T follicular helper cell (primary cell): ENCODE results near the gene CCT4.
"Not testable (repeated sequence)": the region's sequence is repeated elsewhere in the genome, so short reads cannot be mapped to it uniquely, and the experiment has no call there.

Source experiments
- DNase-seq: peaks from one replicate; pipeline ENCODE4 v3.0.0-alpha.2; 2020; ENCODE audit warnings: low read depth
- total RNA-seq, 2 experiments: gene quantifications; one replicate each; lab custom pipeline; 2026; lab: John Stamatoyannopoulos, UW

The CCT4 gene, protein sequence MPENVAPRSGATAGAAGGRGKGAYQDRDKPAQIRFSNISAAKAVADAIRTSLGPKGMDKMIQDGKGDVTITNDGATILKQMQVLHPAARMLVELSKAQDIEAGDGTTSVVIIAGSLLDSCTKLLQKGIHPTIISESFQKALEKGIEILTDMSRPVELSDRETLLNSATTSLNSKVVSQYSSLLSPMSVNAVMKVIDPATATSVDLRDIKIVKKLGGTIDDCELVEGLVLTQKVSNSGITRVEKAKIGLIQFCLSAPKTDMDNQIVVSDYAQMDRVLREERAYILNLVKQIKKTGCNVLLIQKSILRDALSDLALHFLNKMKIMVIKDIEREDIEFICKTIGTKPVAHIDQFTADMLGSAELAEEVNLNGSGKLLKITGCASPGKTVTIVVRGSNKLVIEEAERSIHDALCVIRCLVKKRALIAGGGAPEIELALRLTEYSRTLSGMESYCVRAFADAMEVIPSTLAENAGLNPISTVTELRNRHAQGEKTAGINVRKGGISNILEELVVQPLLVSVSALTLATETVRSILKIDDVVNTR
- total RNA-seq: 205 to 692 reads per million in 2 experiments

DNA sequence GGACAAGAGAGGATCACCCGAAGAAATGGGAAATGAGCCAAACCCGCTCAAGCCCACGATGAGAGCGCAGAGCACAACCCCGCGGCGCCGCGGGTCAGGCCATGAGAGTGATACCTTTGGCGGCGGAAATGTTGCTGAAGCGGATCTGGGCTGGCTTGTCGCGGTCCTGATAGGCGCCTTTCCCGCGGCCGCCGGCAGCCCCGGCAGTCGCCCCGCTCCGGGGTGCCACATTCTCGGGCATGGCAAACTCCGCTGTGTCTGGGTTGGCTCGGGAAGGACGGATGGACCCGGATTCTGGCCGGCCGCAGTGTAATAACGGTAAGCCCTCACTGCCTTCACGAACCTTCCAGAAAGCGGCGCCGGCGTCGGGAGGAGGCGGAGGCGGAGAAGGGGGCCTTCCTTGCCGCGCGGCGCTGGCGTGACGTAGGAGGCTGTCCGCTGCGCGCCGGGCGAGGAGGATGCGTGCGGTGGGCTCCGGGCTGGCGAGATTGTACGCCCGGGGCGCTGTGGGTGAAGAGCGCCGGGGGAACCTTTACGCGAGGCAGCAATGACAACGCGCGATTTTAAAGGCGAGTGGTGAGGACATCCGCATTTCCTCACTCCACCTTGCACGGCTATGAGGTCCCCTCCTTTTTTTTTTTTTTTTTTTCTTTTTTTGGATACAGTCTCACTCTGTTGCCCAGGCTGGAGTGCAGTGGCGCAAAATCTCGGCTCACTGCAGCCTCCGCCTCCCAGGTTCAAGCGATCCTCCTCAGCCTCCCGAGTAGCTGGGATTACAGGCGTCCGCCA, at the start of gene CCT4:
TSS of gene CCT4 (minus strand) at position 390 of the 789 bp plus-strand sequence. CDS start at position 241, 149 bp downstream.
- DNase-seq: peak; percentile 81

DNA sequence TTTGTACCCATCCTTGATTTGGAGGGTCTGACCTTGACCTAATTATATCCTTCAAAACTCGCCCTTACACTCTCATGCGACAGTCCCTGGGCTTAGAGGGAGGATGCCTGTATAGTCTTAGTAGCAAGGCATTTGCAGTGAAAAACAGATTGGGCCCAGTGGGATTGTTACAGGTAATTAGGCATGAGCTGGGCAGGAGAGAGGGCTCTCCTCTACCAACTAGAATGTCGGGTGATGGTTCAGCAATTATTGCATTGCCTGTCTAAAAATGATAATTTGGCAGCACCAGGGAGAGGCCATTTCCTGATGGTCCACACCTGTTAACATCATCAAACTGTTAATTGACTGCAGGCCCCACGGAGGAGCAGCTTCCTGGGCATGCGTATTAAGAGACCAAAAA, 49.4 kb upstream of the CCT4 start:
- DNase-seq: no peak

DNA sequence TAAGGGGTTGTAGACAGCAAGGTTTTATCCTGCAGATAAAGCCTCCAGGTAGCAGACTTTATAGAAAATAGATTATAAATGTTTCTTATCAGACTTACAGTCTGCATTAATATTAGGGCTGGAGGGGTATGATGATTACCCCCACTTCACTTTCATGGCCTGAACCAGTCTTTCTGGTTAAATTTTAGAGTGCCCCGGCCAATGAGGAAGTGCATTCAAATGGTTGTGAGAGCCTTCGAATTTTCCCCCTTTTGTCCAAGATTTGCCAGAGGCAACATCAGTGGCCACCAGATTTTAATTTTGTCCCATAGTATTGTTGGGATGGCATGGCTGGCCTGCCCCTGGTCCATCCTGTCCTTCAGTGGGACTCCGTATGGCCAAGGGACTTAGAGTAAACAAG, 48.6 kb upstream of the CCT4 start:
- DNase-seq: no peak

DNA sequence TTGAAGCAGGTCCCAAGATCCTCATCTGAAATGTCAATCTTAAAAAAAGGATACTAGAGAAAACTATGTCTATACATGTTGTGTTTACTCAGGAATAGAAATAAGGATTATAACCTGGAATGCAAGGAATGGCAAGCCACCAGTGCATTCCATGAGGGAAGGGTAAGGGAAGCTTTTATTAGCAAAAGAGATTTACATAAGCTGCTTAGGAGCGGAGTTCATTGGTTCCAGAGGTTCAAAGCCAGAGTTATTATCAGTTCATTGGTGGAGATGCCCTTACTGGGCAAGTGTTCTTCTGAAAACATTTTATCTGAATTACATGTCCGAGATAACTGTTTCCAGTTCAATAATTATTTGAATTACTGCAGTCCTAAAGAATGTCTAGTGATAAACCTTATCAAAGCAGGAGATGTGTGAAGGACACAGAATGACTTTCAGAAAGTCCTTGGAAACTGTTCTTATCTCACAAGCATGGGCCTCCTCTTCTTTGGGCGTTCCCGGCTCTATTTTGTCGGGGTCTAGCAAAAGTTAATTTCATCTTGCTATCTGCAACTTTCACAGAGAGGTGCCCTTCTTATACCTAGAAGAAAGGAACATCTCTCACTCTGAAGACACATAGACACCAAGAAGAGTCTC, 40.5 kb upstream of the CCT4 start:
- DNase-seq: no peak

DNA sequence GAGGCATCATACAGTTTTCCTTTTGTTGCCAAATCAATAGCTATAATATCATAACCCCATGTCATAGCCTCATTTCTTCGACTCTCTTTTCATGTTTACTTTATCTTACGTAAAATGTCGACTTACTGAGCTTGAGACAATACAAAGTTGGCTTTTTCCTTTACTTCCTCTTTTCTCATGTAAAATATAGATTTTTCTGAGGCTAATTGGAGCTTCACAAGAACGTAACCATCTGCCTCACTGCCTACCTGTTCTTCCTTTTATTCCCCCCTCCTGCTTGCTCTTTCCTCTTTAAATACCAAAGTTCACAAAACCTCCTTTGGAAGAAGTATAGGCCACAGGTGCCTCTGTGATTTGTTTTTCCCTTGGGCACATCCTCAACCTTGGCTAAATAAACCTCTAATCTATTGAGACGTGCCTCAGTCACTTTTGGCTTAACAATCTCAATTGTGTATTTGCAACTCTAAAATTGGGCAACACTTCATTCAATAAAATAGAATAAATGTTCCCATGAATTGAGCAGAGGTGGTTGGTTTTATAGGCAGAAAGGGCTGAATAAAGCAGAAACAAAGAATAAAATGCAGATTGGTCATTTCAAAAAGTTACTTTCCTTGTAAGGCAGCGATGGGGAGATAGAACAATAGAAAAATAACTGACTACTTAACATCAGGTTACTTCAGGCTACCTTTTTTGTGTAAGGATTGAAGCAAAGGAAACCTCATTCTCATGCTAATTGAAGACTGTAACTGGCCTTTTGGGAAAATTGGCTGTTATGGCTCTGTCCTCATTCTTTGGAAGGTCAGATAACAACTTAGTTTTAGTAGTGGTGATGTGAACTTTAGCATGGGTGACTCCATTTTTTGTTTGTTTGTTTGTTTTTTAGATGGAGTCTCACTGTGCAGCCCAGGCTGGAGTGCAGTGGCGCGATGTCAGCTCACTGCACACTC, 38.3 kb upstream of the CCT4 start:
- no peak for DNase-seq

DNA sequence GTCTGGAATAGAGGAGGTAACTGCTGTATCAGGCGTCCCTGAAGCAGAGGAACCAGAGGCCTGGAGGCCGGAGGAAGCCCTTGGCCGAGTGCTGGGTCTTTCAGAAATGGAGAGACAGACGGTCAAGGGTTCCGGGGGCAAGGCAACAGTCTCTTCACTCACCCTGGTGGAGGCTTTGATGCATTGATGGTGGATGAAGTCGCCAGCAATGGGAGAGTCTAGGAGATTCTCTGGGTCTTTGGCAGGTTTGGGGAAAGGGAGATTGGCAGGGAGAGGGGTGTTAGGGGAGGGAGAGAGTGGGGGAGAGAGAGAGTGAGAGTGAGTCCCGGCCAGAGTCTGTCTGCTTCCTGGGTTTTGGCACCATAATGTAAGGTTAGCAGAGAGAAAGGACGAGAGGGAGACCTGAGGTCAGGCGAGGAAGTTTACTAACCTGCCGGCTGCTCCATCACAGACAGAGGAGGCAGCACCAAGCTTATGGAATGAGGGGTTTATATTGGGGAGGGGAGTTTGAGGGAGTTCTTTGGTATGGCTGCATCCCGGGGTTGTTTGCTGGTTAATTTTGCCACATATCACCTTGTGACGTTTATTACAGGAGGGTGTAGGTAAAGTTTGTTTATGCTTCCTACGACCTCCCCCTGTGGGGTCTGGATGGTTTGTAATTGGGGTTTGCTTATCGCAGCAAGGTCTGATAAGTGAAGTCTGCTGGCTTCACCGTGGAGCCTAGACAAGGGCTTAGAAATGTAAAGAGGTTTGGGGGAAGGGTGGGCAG, 36.6 kb upstream of the CCT4 start:
- DNase-seq: no peak

DNA sequence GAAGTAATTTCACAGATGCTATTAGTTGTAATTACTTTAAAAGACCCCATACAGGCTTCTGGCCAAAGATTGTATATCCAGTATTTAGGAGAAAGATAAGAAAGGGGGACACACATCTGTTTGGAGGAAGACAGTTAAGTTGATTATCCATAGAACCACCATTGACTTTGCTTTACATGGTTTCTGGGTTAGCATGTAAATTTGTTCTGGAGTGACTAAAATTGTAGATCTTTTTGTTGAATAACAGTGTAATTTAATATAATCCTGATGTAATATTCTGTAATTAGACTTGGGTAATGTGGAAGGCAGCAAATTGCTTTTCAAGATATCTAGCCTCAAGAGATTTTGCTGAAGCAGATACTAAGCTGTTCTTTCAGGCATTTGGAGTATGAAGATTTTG, 34.3 kb upstream of the CCT4 start:
- no peak for DNase-seq

DNA sequence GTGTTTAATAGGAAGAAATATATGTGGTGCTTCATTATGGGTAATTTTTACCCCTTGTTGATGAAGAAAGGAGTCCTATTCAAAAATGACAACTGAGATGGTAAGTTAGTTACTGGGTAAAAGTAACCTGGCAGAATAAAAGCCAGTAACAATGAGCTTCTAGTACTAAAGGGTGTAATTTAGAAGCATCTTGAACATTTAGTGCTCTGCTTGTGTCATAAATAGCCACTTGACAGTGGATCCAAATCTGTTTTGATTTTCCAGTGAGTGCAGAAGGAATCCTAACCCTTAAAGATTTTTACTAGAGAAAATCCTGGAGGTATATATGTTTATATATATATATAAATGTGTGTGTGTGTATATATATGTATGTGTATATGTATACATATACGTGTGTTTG, 32.1 kb upstream of the CCT4 start:
- DNase-seq: no peak

DNA sequence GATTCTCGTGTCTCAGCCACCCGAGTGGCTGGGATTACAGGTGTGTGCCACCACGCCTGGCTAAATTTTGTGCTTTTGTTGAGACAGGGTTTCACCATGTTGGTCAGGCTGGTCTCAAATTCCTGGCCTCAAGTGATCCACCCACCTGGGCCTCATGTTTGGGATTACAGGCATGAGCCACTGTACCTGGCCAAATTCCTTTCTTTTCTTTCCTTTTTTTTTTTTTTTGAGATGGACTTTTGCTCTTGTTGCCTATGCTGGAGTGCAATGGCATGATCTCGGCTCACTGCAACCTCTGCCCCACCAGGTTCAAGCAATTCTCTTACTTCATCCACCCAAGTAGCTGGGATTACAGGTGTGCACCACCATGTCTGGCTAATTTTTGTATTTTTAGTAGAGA, 26.3 kb upstream of the CCT4 start:
- not testable (repeated sequence) for DNase-seq

DNA sequence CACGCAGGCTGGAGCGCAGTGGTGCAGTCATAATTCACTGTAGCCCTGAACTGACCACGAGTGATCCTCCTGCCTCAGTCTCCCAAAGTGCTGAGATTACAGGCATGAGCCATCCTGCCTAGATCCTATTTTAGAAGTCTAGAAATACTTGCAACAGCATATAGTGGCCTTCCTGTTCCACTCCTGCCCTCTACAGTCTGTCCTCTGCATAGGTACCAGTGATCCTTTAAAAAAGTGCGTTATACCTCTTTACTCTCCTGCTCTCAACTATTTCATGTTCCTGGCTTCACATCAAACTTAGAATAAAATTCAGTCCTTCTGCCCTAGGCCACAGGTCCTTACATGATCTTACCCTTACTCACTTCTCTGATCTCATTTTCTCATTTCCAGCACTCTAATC, 23.1 kb upstream of the CCT4 start:
- DNase-seq: no peak

DNA sequence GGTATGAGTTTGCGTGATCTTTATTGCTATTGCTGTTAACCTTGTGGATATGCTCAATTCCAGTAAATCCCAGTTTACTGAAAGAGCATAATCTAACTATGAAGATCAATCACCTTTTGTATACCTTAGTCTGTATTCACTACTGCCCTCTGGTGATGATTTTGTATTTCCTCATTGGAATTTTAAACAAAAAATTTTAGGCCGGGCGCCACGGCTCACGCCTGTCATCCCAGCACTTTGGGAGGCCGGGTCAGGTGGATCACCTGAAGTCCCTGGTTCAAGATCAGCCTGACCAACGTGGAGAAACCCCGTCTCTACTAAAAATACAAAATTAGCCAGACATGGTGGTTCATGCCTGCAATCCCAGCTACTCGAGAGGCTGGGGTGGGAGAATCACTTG, 22.1 kb upstream of the CCT4 start:
- DNase-seq: no peak

DNA sequence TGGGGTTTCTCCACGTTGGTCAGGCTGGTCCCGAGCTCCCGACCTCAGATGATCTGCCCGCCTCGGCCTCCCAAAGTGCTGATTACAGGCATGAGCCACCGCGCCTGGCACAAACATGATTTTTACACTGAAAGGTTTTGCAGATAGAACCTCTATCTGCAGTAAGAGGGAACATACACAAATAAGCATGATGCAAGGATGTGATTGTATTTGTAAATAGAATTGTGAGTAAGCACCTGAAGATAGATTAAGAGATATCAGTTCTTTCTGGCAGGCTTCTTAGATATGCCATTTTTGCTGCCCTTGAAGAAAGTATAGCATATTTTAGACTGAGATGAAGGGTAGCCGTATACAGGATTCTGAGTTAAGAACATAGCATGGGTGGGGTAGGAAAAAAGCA, 20.7 kb upstream of the CCT4 start:
- no peak for DNase-seq

DNA sequence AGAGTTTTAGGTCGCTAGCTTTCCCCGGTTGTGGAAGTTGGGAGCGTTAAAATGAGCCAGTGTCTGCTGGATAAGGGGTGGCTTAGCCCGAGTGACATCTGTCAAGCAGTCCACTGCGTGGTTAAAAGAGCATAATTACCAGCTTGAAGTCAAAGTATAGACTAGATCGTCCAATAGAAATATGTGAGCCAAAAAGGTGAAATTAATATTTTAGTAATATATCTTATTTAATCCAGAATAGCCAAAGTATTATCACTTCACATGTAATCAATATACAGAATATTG, 17.7 kb upstream of the CCT4 start:
- no peak for DNase-seq

DNA sequence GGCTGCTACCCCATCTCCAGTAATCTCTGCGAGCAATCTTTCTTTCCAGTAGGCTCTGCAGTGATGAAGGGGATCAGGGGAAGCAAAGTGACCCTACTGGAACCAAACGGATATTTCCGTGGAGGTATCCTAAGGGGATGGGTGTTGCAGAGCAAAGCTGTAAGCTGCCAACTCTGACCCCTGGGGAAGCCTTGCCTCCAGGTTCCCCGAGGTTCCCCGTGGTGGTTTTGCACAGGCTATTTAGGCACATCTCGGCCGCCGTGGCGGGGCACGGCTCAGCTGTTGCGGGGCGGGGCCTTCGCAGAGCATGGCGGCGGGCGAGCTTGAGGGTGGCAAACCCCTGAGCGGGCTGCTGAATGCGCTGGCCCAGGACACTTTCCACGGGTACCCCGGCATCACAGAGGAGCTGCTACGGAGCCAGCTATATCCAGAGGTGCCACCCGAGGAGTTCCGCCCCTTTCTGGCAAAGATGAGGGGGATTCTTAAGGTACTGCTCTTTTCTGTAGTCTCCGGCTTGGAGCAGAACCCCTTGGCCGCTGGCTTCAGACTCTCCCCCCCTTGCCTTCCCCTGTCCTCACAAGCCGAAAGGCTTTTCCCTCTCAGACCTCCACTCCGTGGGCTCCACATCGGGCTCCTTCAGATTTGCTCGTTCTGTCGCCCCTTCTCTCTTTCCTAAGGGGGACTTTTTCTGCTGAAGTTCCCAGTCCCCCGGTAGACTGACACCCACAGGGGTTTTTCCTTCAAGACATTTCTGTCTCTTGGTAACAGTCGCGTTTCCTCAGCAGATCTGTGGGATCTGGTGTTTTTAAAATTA, 17.1 kb upstream of the CCT4 start, which contains the start of gene COMMD1:
TSS of gene COMMD1 (plus strand) at position 303 of the 814 bp plus-strand sequence. CDS start at position 308, 5 bp downstream.
- peak; percentile 66 for DNase-seq

DNA sequence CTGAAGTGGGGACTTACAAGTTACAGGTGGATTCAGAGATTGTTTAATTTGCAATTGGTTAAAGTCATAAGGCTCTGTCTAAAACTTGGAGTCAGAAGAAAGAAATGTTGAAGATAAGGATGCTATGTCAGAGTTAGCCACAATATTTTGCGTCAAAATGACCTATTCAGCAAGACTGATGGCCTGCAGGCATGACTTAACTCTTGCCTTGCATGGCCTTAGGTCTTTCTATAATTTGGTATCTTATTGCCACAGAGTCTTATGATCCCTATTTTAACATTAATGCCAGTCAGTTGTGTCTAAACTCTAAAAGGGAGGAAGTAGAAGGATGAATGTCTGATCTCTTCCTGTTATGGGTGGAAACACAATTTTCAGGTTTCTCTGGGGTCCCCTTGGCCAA, 11.8 kb upstream of the CCT4 start:
- DNase-seq: no peak

DNA sequence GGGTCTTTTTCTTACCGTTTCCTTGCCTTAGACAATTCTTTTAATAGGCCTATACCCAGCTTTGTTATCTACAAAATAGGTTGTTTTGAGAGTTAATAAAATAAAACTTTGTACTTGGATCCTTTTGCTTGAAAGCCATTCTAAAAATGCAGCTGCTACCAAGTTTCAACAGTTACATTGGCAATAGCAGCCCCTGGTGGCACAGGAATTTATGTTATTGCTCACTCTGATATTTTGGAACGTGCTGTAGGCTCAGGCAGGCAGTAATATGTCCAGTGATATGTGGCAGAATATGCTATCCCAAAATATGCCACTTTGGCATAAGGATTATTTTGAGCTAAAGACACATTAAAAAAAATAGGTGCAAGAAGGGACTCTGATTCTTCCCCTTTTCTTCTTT, 10.4 kb upstream of the CCT4 start:
- no peak for DNase-seq

DNA sequence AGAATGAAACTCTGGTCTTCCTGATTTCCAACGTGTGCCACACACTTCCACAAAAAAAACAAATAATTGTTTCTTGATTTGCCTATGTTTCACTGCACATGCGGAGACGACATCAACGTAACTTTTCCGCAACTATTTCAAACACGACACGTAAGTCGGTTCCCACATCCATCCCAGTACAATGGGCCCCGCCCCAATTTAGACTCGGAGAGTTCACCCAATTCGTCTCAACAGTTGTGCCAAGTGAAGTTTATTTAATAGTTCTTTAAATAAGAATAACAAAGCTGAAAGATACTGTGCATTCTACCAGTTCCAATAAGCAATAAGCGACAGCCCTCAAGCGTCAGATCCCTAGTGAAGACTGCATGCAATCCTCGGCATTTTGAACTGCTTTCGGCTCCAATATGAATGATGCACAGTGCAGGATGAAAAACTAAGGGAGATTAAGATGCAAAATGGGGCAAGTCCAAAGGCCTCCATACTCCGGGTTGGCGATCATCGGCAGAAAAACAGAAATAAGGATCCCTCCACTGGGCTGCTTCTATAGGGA, 664 bp downstream of the CCT4 start:
- DNase-seq: no peak

DNA sequence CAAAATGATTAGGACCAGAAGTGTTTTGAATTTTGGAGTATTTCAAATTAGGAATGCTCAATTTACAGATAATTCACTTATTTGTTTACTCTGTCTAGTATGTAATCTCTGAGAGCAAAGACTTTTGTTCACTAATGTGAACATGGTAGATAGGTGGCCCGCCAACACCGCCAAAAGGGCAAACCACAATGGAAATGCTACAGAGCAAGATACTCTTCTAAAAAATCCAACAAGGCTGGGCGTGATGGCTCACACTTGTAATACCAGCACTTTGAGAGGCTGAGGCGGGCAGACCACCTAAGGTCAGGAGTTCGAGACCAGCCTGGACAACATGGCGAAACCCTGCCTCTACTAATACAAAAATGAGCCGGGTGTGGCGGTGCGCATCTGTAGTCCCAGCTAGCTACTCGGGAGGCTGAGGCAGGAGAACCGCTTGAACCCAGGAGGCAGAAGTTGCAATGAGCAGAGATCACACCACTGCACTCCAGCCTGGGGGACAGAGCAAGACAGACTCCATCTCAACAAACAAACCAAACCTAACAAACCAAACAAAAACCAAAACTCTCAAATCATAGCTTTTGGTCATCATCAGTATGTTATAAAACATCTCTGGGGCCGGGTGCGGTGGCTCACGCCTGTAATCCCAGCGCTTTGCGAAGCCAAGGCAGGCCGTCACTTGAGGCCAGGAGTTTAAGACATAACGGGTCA, 2.4 kb downstream of the CCT4 start:
- no peak for DNase-seq

DNA sequence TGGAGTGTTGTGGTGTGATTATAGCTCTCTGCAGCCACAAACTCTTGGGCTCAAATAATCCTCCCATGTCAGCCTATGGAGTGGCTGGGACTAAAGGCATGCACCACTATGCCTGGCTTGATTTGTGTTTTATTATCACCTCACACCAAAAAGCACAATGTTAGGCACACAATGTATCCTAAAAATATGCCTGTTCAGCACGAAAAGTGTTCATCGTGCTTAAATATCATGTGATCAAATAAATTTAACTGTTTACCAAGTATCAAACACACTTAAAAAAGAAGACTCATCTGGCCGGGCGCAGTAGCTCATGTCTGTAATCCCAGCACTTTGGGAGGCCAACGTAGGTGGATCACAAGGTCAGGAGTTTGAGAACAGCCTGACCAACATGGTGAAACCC, 5.6 kb downstream of the CCT4 start:
- DNase-seq: no peak
